Neural cell (in vitro differentiated cells): ENCODE results near the gene SLC30A5.
"Not testable (repeated sequence)": the region's sequence is repeated elsewhere in the genome, so short reads cannot be mapped to it uniquely, and the experiment has no call there.

ENCODE experiments used
- EP300 ChIP-seq: fragments of 450-650 bp; conservative IDR thresholded peaks from 2 replicates; pipeline ENCODE4 v1.6.1; 2014; ENCODE audit warnings: antibody characterized with exemption, mild to moderate bottlenecking, moderate library complexity; ENCODE audit not compliant: poor library complexity, severe bottlenecking
- EZH2 ChIP-seq: fragments of 200-600, 300-800 bp; shearing (Covaris generic), sonication (generic); IDR thresholded peaks from 2 replicates; pipeline ENCODE4 v1.6.1; 2014; ENCODE audit warnings: antibody characterized with exemption, low read length, borderline replicate concordance, mild to moderate bottlenecking; ENCODE audit not compliant: insufficient read depth, poor library complexity, severe bottlenecking
- MXI1 ChIP-seq: fragments of 450-650 bp; conservative IDR thresholded peaks from 2 replicates; pipeline ENCODE4 v1.6.1; 2014; ENCODE audit warnings: antibody characterized with exemption, mild to moderate bottlenecking; ENCODE audit not compliant: poor library complexity, severe bottlenecking
- POLR2AphosphoS5 ChIP-seq: IDR thresholded peaks from 2 replicates; pipeline ENCODE4 v1.6.1; 2012
- TAF1 ChIP-seq: IDR thresholded peaks from 2 replicates; pipeline ENCODE4 v1.6.1; 2012; ENCODE audit warnings: low read depth
- TF ChIP-seq, protein P1 (sequence below): fragments of 450-650 bp; IDR thresholded peaks from 2 replicates; pipeline ENCODE4 v1.5.1; 2014; ENCODE audit warnings: antibody characterized with exemption, mild to moderate bottlenecking, moderate library complexity; ENCODE audit not compliant: poor library complexity, severe bottlenecking

DNA sequence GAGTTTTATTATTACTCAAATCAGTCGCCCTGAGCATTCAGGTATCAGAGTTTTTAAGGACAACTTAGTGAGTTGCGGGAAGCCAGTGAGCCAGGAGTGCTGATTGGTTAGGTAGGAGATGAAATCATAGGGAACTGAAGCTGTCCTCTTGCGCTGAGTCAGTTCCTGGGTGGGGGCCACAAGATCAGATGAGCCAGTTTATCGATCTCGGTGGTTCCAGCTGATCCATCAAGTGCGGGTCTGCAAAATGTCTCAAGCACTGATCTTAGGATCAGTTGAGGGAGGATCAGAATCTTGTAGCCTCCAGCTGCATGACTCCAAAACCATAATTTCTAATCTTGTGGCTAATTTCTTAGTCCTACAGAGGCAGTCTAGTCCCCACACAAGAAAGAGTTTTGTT is 48.6 kb upstream of the SLC30A5 start:
- TF ChIP-seq, protein P1, sequence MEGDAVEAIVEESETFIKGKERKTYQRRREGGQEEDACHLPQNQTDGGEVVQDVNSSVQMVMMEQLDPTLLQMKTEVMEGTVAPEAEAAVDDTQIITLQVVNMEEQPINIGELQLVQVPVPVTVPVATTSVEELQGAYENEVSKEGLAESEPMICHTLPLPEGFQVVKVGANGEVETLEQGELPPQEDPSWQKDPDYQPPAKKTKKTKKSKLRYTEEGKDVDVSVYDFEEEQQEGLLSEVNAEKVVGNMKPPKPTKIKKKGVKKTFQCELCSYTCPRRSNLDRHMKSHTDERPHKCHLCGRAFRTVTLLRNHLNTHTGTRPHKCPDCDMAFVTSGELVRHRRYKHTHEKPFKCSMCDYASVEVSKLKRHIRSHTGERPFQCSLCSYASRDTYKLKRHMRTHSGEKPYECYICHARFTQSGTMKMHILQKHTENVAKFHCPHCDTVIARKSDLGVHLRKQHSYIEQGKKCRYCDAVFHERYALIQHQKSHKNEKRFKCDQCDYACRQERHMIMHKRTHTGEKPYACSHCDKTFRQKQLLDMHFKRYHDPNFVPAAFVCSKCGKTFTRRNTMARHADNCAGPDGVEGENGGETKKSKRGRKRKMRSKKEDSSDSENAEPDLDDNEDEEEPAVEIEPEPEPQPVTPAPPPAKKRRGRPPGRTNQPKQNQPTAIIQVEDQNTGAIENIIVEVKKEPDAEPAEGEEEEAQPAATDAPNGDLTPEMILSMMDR: not testable (repeated sequence)
- TF ChIP-seq POLR2AphosphoS5, EP300, TAF1, MXI1, EZH2: not testable (repeated sequence)
